NCI-H1694 treated with DMSO at 0.1 percent for 48 hours (cell line): ENCODE measurements around the gene ST6GAL1.
"Not testable (repeated sequence)": the region's sequence is repeated elsewhere in the genome, so short reads cannot be mapped to it uniquely, and the experiment has no call there.

Source experiments
- DNase-seq: peaks from one replicate; lab custom pipeline; 2025; lab: John Stamatoyannopoulos, UW

Gene ST6GAL1

GRCh38 chr3:186940967-186941366 is 10.6 kb downstream of the ST6GAL1 start:
- no peak for DNase-seq

- no peak for DNase-seq
Observed at GRCh38 chr3:186942168-186942567, 11.8 kb downstream of the ST6GAL1 start.

- no peak for DNase-seq
Observed at GRCh38 chr3:186945255-186945823, 15.0 kb downstream of the ST6GAL1 start.

GRCh38 chr3:186946756-186947375 is 16.5 kb downstream of the ST6GAL1 start:
- DNase-seq: no peak

GRCh38 chr3:186949281-186949982 is 19.1 kb downstream of the ST6GAL1 start:
- no peak for DNase-seq

GRCh38 chr3:186950402-186951093 is 20.2 kb downstream of the ST6GAL1 start:
- no peak for DNase-seq

- no peak for DNase-seq
Observed at GRCh38 chr3:186951640-186952552, 21.6 kb downstream of the ST6GAL1 start.

- DNase-seq: no peak
Observed at GRCh38 chr3:186953011-186953487, 22.7 kb downstream of the ST6GAL1 start.

- not testable (repeated sequence) for DNase-seq
Observed at GRCh38 chr3:186953992-186954699, 23.8 kb downstream of the ST6GAL1 start.

GRCh38 chr3:186955898-186956696 is 25.8 kb downstream of the ST6GAL1 start:
- DNase-seq: no peak

GRCh38 chr3:186959029-186959624 is 28.8 kb downstream of the ST6GAL1 start:
- DNase-seq: no peak

- no peak for DNase-seq
Observed at GRCh38 chr3:186960347-186960746, 30.0 kb downstream of the ST6GAL1 start.

GRCh38 chr3:186962445-186962844 is 32.1 kb downstream of the ST6GAL1 start:
- DNase-seq: no peak

GRCh38 chr3:186963636-186964035 is 33.3 kb downstream of the ST6GAL1 start:
- DNase-seq: no peak

- no peak for DNase-seq
Observed at GRCh38 chr3:186964071-186964470, 33.7 kb downstream of the ST6GAL1 start.

GRCh38 chr3:186964616-186965015 is 34.3 kb downstream of the ST6GAL1 start:
- no peak for DNase-seq

- DNase-seq: no peak
Observed at GRCh38 chr3:186965141-186965879, 35.0 kb downstream of the ST6GAL1 start.

GRCh38 chr3:186966406-186966805 is 36.1 kb downstream of the ST6GAL1 start:
- no peak for DNase-seq

- DNase-seq: not testable (repeated sequence)
Observed at GRCh38 chr3:186967236-186967635, 36.9 kb downstream of the ST6GAL1 start.
